GM12878 (cell line): ENCODE measurements around the gene PLA2G5.

Experiments used
- EP300 ChIP-seq, 2 experiments: fragments of 150-350 bp in 1 of 2; IDR thresholded peaks; 2 replicates each; pipeline ENCODE4 v1.6.1; 2011 to 2012; ENCODE audit warnings: low read depth in 2 of 2, low read length in 2 of 2, borderline replicate concordance in 1 of 2, improper control_type of control experiment in 1 of 2, inconsistent platforms in 1 of 2; ENCODE audit not compliant: control insufficient read depth in 1 of 2
- HDGF ChIP-seq: fragments of 450-650 bp; IDR thresholded peaks from 2 replicates; pipeline ENCODE4 v1.6.1; 2016; ENCODE audit warnings: antibody characterized with exemption
- NBN ChIP-seq: fragments of 450-650 bp; IDR thresholded peaks from 2 replicates; pipeline ENCODE4 v1.6.1; 2016
- ZBTB4 ChIP-seq: fragments of 450-650 bp; formaldehyde crosslinking; IDR thresholded peaks from 2 replicates; pipeline ENCODE4 v1.4.0; 2022; ENCODE audit warnings: mild to moderate bottlenecking, moderate library complexity

GRCh38 chr1:20137604-20138003, 67.6 kb downstream of the PLA2G5 start:
- TF ChIP-seq EP300 (IDR thresholded peaks at IDR 0.05; ENCODE audit: borderline replicate concordance in 1 of 2, control insufficient read depth in 1 of 2, low read depth in 2 of 2, low read length in 2 of 2), result no peak
- no peak for TF ChIP-seq NBN
- no peak for TF ChIP-seq ZBTB4 (CRISPR knock-in tag)
- no peak for TF ChIP-seq HDGF
